Activated effector memory CD4-positive, alpha-beta T cell treated with Interleukin-2 at 50 U/mL for 16 hours (primary cell): ENCODE data around the gene DCAF5.
"Not testable (repeated sequence)": the region's sequence is repeated elsewhere in the genome, so short reads cannot be mapped to it uniquely, and the experiment has no call there.

ENCODE experiments used
- DNase-seq: peaks from one replicate; pipeline ENCODE4 v3.0.0-alpha.2; 2020

DCAF5 gene

GRCh38 chr14:69066396-69067171 is 86.3 kb downstream of the DCAF5 start:
- DNase-seq: no peak

DNA sequence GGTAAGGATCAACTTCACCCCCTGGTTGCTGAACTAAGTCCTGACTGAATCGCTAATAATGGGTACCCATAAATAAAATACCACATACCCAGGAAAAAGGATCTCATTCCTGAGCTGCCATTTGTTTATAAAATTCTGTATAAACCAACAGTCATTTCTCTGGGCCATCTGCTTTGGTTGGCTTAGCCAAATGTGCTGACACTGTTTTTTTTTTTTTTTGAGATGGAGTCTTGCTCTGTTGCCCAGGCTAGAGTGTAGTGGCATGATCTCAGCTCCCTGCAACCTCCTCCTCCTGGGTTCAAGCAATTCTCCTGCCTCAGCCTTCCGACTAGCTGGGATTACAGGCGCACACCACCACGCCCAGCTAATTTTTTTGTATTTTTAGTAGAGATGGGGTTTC is 87.0 kb downstream of the DCAF5 start:
- DNase-seq: not testable (repeated sequence)

GRCh38 chr14:69064596-69064995 is 88.3 kb downstream of the DCAF5 start:
- DNase-seq: no peak

DNA sequence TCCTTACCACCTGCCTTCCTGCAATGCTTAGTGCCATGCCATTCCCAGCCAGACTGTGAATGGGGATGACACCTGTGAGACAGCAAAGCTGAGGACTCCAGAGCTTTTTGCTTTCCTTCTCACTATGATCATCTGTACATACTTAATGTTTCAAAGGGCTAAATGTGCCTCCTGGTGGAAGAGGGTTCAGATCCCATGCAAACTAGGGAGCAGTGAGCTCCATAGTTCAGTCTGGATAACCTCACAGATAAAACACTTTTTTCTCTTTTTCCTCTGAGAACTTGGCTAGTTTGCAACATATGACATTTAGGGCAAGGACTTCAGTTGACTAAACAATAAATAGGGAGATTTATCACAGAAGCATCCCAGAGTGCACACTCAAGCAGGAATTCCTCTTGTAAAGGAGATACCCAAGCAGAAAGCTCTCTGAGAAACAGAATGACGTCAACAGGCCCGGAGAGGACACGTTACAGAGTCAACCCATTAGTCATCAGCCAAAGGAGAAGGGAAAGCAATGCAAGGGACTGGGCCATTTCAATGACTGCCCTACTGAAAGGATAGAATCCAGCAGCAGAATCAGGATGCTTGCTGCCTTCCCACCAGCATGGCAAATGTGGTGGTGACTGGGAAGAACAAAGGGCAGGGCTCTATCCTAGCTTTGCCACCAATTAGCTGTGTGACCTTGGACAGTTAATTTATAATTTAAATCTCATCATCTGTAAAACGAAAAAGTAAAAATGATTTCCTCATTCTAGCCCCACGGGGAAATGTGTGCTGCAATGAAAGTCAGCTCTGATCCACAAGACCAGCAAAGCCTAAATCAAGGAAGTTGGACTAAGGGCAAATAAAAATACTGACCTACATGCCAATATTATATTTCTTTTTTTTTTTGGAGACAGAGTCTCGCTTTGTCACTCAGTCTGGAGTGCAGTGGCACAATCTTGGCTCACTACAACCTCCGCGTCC is 93.0 kb downstream of the DCAF5 start:
- DNase-seq: no peak

DNA sequence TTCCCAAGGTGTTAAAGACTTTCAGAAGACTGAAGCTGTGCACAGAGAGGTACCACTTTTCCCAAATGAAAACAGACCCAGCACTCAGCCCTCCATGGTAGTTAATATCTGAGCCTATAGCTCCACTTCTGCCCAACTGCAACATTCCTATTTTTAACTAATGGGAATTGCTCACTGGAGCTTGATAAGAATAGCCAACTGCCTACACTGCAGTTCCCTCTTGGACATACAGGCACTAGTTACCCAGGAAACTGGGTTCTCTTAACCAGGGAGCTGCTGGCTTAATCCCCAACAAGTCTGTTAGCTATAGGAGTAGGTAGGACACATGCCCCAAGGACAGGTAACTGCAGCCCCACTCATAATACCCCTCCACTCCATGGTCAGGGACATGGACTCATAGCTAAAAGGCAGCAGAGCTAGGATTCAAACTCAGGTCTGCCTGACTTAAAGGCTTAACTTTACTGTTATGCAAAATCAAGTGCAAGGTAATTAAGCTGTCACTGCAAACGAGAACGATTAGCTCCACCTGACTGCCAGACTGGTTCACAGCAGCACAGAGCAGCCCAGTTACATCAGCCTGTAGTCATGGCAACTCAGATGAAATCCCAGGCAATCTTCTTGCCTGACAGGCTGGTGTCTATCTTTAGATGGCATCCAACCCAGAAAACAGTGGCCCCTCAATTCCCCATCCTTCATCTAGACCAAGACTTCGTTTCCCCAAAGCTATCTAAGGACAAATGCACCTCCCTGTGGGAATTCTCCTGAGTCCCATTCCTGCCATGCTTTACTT is 96.7 kb downstream of the DCAF5 start:
- no peak for DNase-seq

DNA sequence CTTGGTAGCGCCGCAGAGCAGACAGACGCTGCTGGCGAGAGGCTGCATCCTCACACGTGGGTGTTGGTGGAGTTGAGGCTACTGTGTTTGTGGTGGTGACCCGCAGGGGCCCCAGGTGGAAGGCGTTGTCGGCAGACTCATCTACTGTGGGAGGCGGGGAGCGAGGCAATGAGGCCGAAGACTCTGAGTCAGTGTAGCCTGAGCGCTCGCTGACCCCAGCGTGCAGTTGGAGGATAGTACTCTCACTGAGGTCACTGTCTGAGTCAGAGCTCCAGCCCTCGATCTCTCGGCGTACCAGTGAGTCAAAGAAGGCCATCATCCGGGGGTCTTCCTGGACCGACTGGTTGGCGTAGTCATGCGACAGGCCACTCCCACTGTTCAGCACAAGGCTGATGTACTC is 97.8 kb downstream of the DCAF5 start:
- no peak for DNase-seq

- no peak for DNase-seq
These were observed 98.9 kb downstream of the DCAF5 start for GRCh38 chr14:69054030-69054429.

DNA sequence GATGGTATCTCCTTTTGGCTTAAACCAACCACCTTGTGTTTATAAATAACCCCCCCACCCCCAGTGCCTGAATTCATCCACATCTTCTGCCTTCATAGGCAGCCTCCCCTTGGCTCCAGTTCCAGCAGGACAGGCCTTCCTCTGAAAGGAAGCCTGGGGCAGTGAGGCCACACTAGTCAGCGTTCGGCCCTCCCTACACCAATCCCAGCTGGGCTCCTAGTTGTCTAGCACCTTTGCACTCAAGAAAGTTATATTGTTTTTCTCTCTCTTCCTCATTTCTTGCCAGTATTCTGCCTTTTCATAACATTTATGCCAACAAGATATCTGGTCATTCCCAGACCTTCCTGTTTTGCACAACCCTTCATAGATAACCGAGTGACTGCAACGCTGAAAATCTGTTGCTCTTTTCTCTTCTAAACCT is 100.7 kb downstream of the DCAF5 start:
- no peak for DNase-seq

- DNase-seq: no peak
These were observed 102.4 kb downstream of the DCAF5 start for GRCh38 chr14:69050240-69051184.

- no peak for DNase-seq
These were observed 103.2 kb downstream of the DCAF5 start for GRCh38 chr14:69049675-69050074.

GRCh38 chr14:69048456-69048855 is 104.5 kb downstream of the DCAF5 start:
- no peak for DNase-seq

- no peak for DNase-seq
These were observed 105.7 kb downstream of the DCAF5 start for GRCh38 chr14:69047255-69047654.

DNA sequence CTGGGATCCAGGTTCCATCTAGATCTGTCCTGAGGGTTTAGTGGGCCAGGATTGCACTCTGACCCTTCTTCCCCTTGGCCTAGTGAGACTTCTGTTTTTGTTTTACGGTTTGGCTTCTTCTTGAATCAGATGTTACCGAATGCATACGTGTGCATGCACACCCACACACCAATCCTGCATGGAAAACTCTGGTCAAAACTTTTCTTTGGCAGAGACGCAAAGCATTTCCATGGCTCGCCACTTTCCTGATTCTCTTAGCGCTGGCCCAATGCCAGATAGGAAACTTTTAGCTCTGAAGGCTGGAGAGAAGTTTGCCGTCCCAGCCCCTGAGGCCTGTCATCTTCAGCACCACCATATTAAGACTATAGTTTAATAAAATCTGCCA is 106.5 kb downstream of the DCAF5 start:
- no peak for DNase-seq

GRCh38 chr14:69045857-69046475 is 107.0 kb downstream of the DCAF5 start:
- DNase-seq: no peak

GRCh38 chr14:69044965-69045555 is 107.9 kb downstream of the DCAF5 start:
- no peak for DNase-seq

GRCh38 chr14:69044296-69044695 is 108.6 kb downstream of the DCAF5 start:
- DNase-seq: no peak

DNA sequence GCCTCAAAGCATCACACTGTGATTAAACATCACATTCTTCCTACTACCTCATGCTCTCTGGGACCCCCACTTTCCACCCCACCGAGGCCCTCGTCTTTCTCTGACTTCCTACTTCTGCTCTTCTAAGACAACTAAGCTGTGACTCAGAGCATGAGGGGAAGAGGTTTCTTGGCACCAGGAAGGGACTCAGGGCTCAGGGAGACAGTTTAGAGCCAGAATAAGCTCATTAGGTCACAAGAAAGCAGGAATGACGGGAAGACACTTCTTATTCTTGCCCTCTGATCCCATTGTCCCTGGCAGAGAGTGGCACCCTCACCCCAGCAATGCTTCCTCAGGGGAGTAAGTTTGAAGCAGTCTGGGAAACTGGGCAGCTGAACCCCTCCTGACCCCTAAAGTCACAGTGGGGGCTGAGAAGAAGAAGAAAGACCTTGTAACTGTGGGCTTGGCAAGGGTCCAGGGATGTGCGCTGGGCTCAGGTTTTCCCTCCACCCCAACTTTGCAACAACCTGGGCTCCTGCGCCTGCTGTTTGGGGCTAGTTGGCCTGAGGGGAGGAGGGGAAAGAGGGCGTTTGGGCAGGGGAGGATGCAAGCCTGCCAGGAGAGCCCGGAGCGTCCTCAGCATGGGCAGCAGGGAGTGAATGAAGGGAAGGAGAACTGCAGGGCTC is 109.2 kb downstream of the DCAF5 start:
- DNase-seq: no peak

- no peak for DNase-seq
These were observed 110.0 kb downstream of the DCAF5 start for GRCh38 chr14:69042787-69043444.

DNA sequence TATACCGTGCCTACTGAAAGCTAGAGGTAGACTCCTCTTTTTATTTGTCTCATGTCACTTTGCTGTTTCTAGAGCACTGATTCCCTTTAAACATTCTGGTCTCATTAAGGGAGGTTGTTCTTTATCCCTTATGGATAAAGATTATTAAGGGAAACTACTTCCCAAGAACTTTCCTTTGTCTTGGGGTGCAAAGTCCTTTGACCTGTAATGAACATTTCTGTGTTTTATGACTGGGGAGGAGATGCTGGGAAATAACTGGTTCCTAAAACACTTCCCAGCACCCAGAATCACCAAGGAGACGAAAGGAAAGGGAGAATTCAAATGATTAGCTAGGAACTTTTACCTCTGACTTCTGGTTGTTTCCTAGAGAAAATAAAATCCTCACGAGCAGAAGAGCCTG is 110.6 kb downstream of the DCAF5 start:
- DNase-seq: no peak

- DNase-seq: no peak
These were observed 111.1 kb downstream of the DCAF5 start for GRCh38 chr14:69041783-69042182.
